HG03342 (cell line): ENCODE measurements around the gene MOSPD2.
A peak's percentile ranks its signal among the peaks of the same experiment; 100 is the strongest.

Experiments
- ATAC-seq: cut with Tn5 transposase; IDR thresholded peaks from one replicate; pipeline ENCODE4 v1.9.1; 2021; ENCODE audit warnings: mild to moderate bottlenecking, moderate library complexity; ENCODE audit not compliant: unreplicated experiment

MOSPD2 gene

GRCh38 chrX:14872851-14873675 lies at the start of gene MOSPD2, which contains the start of gene FANCB:
MOSPD2 (plus strand) TSS chrX:14873421; CDS start chrX:14873529, 108 bp downstream.
FANCB (minus strand) TSS chrX:14873069; CDS start chrX:14865510, 7,559 bp downstream.
- ATAC-seq, result peak; percentile 93

- ATAC-seq, result no peak
Observed at GRCh38 chrX:14825851-14826250, 47.4 kb upstream of the MOSPD2 start.

- no peak for ATAC-seq
Observed at GRCh38 chrX:14826319-14826718, 46.9 kb upstream of the MOSPD2 start.

- ATAC-seq, result no peak
Observed at GRCh38 chrX:14829643-14830042, 43.6 kb upstream of the MOSPD2 start.

- ATAC-seq, result no peak
Observed at GRCh38 chrX:14832151-14832550, 41.1 kb upstream of the MOSPD2 start.

GRCh38 chrX:14832586-14832985 lies 40.6 kb upstream of the MOSPD2 start:
- ATAC-seq, result no peak

GRCh38 chrX:14837155-14837554 lies 36.1 kb upstream of the MOSPD2 start:
- no peak for ATAC-seq

GRCh38 chrX:14843666-14844065 lies 29.6 kb upstream of the MOSPD2 start:
- ATAC-seq, result no peak

GRCh38 chrX:14851526-14851925 lies 21.7 kb upstream of the MOSPD2 start:
- ATAC-seq, result no peak

GRCh38 chrX:14864631-14865030 lies 8.6 kb upstream of the MOSPD2 start:
- ATAC-seq, result no peak

- no peak for ATAC-seq
Observed at GRCh38 chrX:14865201-14865600, 8.0 kb upstream of the MOSPD2 start.

GRCh38 chrX:14871767-14872166 lies 1.5 kb upstream of the MOSPD2 start:
- no peak for ATAC-seq

GRCh38 chrX:14872355-14872754 lies 866 bp upstream of the MOSPD2 start:
- ATAC-seq, result no peak

- no peak for ATAC-seq
Observed at GRCh38 chrX:14873676-14874049, 442 bp downstream of the MOSPD2 start.

- no peak for ATAC-seq
Observed at GRCh38 chrX:14875624-14876023, 2.4 kb downstream of the MOSPD2 start.

GRCh38 chrX:14883826-14884225 lies 10.6 kb downstream of the MOSPD2 start:
- no peak for ATAC-seq

GRCh38 chrX:14884714-14885113 lies 11.5 kb downstream of the MOSPD2 start:
- ATAC-seq, result no peak

GRCh38 chrX:14886252-14886651 lies 13.0 kb downstream of the MOSPD2 start:
- no peak for ATAC-seq

GRCh38 chrX:14896273-14896672 lies 23.1 kb downstream of the MOSPD2 start:
- ATAC-seq, result no peak

GRCh38 chrX:14897042-14897441 lies 23.8 kb downstream of the MOSPD2 start:
- ATAC-seq, result no peak

- ATAC-seq, result peak; percentile 90
Observed at GRCh38 chrX:14899607-14900006, 26.4 kb downstream of the MOSPD2 start.

GRCh38 chrX:14902537-14902936 lies 29.3 kb downstream of the MOSPD2 start:
- ATAC-seq, result no peak

GRCh38 chrX:14903891-14904290 lies 30.7 kb downstream of the MOSPD2 start:
- no peak for ATAC-seq
